GM18858 (cell line): Measurements from ENCODE around the gene MAK.
"Not testable (repeated sequence)": the region's sequence is repeated elsewhere in the genome, so short reads cannot be mapped to it uniquely, and the experiment has no call there.

Experiments
- ATAC-seq: cut with Tn5 transposase; IDR thresholded peaks from one replicate; pipeline ENCODE4 v1.9.1; 2021; ENCODE audit not compliant: unreplicated experiment

MAK gene

GRCh38 chr6:10837995-10838793, at the start of gene MAK:
Gene MAK, minus strand, starts transcription at chr6:10838539. Its CDS starts 7,891 bp downstream, at chr6:10830648.
- ATAC-seq = peak; percentile 63

GRCh38 chr6:10886691-10887502, 48.6 kb upstream of the MAK start, which contains the start of gene SYCP2L:
Gene SYCP2L, plus strand, starts transcription at chr6:10887052. Its CDS starts 75 bp downstream, at chr6:10887127.
- ATAC-seq = no peak

- ATAC-seq = not testable (repeated sequence)
Observed at GRCh38 chr6:10886365-10886690, 48.0 kb upstream of the MAK start.

GRCh38 chr6:10884245-10884972, 46.1 kb upstream of the MAK start:
- no peak for ATAC-seq

GRCh38 chr6:10883312-10884244, 45.2 kb upstream of the MAK start:
- no peak for ATAC-seq

GRCh38 chr6:10882657-10883171, 44.4 kb upstream of the MAK start:
- no peak for ATAC-seq

GRCh38 chr6:10882253-10882630, 43.9 kb upstream of the MAK start:
- ATAC-seq = not testable (repeated sequence)

GRCh38 chr6:10880366-10880765, 42.0 kb upstream of the MAK start:
- no peak for ATAC-seq

- ATAC-seq = no peak
Observed at GRCh38 chr6:10877871-10878270, 39.5 kb upstream of the MAK start.

GRCh38 chr6:10877012-10877411, 38.7 kb upstream of the MAK start:
- no peak for ATAC-seq

- no peak for ATAC-seq
Observed at GRCh38 chr6:10875026-10875425, 36.7 kb upstream of the MAK start.

GRCh38 chr6:10874207-10874606, 35.9 kb upstream of the MAK start:
- no peak for ATAC-seq

- ATAC-seq = no peak
Observed at GRCh38 chr6:10873374-10873773, 35.0 kb upstream of the MAK start.

- ATAC-seq = no peak
Observed at GRCh38 chr6:10867952-10868351, 29.6 kb upstream of the MAK start.

- ATAC-seq = not testable (repeated sequence)
Observed at GRCh38 chr6:10866709-10867108, 28.4 kb upstream of the MAK start.

- not testable (repeated sequence) for ATAC-seq
Observed at GRCh38 chr6:10863031-10863430, 24.7 kb upstream of the MAK start.

- no peak for ATAC-seq
Observed at GRCh38 chr6:10862361-10862760, 24.0 kb upstream of the MAK start.

GRCh38 chr6:10861086-10861485, 22.7 kb upstream of the MAK start:
- no peak for ATAC-seq

GRCh38 chr6:10857259-10857658, 18.9 kb upstream of the MAK start:
- ATAC-seq = no peak

- ATAC-seq = no peak
Observed at GRCh38 chr6:10854922-10855632, 16.7 kb upstream of the MAK start.
